H1 (cell line): ENCODE measurements around the gene CCDC175. TPM values are rescaled to one million over a fixed set of nuclear protein-coding genes. Genes with fewer than 3 reads are reported as not detected.

Source experiments
- CTCF ChIA-PET: fragments of 300-600 bp; sonication (Branson Sonifier 250); formaldehyde crosslinking; loops from one replicate; lab custom pipeline; 2021; ENCODE audit not compliant: partially characterized antibody; lab: Charles Lee
- POLR2A ChIA-PET: fragments of 300-600 bp; sonication (Branson Sonifier 250); formaldehyde crosslinking; loops from one replicate; lab custom pipeline; 2021; ENCODE audit warnings: inconsistent platforms; ENCODE audit not compliant: partially characterized antibody; lab: Charles Lee
- DNase-seq, 2 experiments: peaks; one replicate each; pipeline versions ENCODE4 v3.0.0 to v3.0.0-alpha.2; 2010 to 2022; ENCODE audit warnings: low spot score in 2 of 2, low read depth in 1 of 2, mixed read lengths in 1 of 2
- FAIRE-seq: peaks from 2 replicates; lab custom pipeline; 2011; peaks lifted over from hg19 to GRCh38; lab: Jason Lieb, UNC
- H2AFZ ChIP-seq: 2 replicates; pipeline ENCODE4 v1.8.1; 2012; ENCODE audit warnings: low read length, inconsistent platforms
- H2AK5ac ChIP-seq: 2 replicates; pipeline ENCODE4 v1.6.1; 2013; ENCODE audit warnings: low read depth, low read length
- H2BK120ac ChIP-seq: replicated peaks from 2 replicates; pipeline ENCODE3; 2013; ENCODE audit warnings: low read depth, low read length, inconsistent platforms
- H2BK12ac ChIP-seq: 2 replicates; pipeline ENCODE4 v1.6.1; 2013; ENCODE audit warnings: low read depth, low read length
- H2BK15ac ChIP-seq: 2 replicates; pipeline ENCODE4 v1.6.1; 2013; ENCODE audit warnings: low read length
- H2BK20ac ChIP-seq: 2 replicates; pipeline ENCODE4 v1.6.1; 2013; ENCODE audit warnings: low read length
- H2BK5ac ChIP-seq: 2 replicates; pipeline ENCODE4 v1.6.1; 2013; ENCODE audit warnings: low read depth, low read length
- H3K14ac ChIP-seq: 2 replicates; pipeline ENCODE4 v1.6.1; 2013; ENCODE audit warnings: inconsistent platforms; ENCODE audit not compliant: insufficient read length
- H3K18ac ChIP-seq: 2 replicates; pipeline ENCODE4 v1.6.1; 2013; ENCODE audit warnings: low read length; ENCODE audit errors: extremely low read depth
- H3K23ac ChIP-seq: 2 replicates; pipeline ENCODE4 v1.6.1; 2013; ENCODE audit warnings: inconsistent platforms; ENCODE audit not compliant: insufficient read length
- H3K23me2 ChIP-seq: 2 replicates; pipeline ENCODE4 v1.6.1; 2013; ENCODE audit warnings: low read depth, low read length
- H3K27ac ChIP-seq: 2 replicates; pipeline ENCODE4 v1.6.1; 2011; ENCODE audit warnings: low read depth, low read length, inconsistent platforms
- H3K27me3 ChIP-seq, 4 experiments: replicated peaks in 1 of 4; 1 replicate in 1 of 4; 2 replicates in 3 of 4; pipeline versions ENCODE4 v1.6.1 to v1.8.1; 2011 to 2013; ENCODE audit warnings: low read length in 3 of 4, mild to moderate bottlenecking in 3 of 4, inconsistent platforms in 2 of 4, mixed read lengths in 2 of 4, moderate library complexity in 1 of 4; ENCODE audit not compliant: control insufficient read depth in 3 of 4, insufficient read depth in 3 of 4; ENCODE audit errors: extremely low read depth in 1 of 4
- H3K36me3 ChIP-seq, 4 experiments: 2 replicates each; pipeline versions ENCODE4 v1.6.1 to v1.8.1; 2011 to 2013; ENCODE audit warnings: mild to moderate bottlenecking in 4 of 4, low read length in 3 of 4, moderate library complexity in 2 of 4, control low read depth in 1 of 4, inconsistent platforms in 1 of 4; ENCODE audit not compliant: insufficient read depth in 4 of 4, control insufficient read depth in 2 of 4
- H3K4ac ChIP-seq: replicated peaks from 2 replicates; pipeline ENCODE3; 2013; ENCODE audit warnings: low read length, low read depth, mixed read lengths, inconsistent platforms; ENCODE audit not compliant: insufficient read length
- H3K4me1 ChIP-seq, 4 experiments: replicated peaks in 1 of 4; 1 replicate in 1 of 4; 2 replicates in 3 of 4; pipeline versions ENCODE4 v1.6.1 to v1.8.1; 2011 to 2013; ENCODE audit warnings: low read length in 3 of 4, inconsistent platforms in 2 of 4, mixed read lengths in 1 of 4; ENCODE audit not compliant: insufficient read depth in 4 of 4, control insufficient read depth in 3 of 4
- H3K4me2 ChIP-seq, 2 experiments: 2 replicates each; pipeline versions ENCODE4 v1.6.1 to v1.8.1; 2011 to 2013; ENCODE audit warnings: low read depth in 2 of 2, low read length in 2 of 2, control low read depth in 1 of 2, inconsistent platforms in 1 of 2, mild to moderate bottlenecking in 1 of 2; ENCODE audit not compliant: insufficient read depth in 1 of 2
- H3K4me3 ChIP-seq, 4 experiments: fragments of 200-600, 300-600 bp in 1 of 4; sonication (generic), shearing (Covaris generic), sonication (Bioruptor Twin) in 1 of 4; 2 replicates each; pipeline versions ENCODE4 v1.5.1 to v1.8.1; 2011 to 2016; ENCODE audit warnings: low read length in 4 of 4, low read depth in 3 of 4, control low read depth in 2 of 4, inconsistent platforms in 2 of 4, mild to moderate bottlenecking in 2 of 4, mixed read lengths in 1 of 4, moderate library complexity in 1 of 4; ENCODE audit not compliant: insufficient read depth in 2 of 4; ENCODE audit errors: extremely low read depth in 1 of 4
- H3K56ac ChIP-seq: replicated peaks from 2 replicates; pipeline ENCODE3; 2013; ENCODE audit warnings: low read depth, mild to moderate bottlenecking, mixed read lengths, low read length, inconsistent platforms; ENCODE audit not compliant: insufficient read length
- H3K79me1 ChIP-seq: 2 replicates; pipeline ENCODE4 v1.6.1; 2013; ENCODE audit warnings: low read depth, low read length, control low read depth
- H3K79me2 ChIP-seq, 2 experiments: 2 replicates each; pipeline versions ENCODE4 v1.6.1 to v1.8.1; 2012 to 2013; ENCODE audit warnings: low read length in 2 of 2, mild to moderate bottlenecking in 2 of 2, inconsistent platforms in 1 of 2; ENCODE audit not compliant: insufficient read depth in 2 of 2, control insufficient read depth in 1 of 2
- H3K9ac ChIP-seq, 4 experiments: replicated peaks in 1 of 4; 1 replicate in 1 of 4; 2 replicates in 3 of 4; pipeline versions ENCODE4 v1.6.1 to v1.8.1; 2011 to 2013; ENCODE audit warnings: low read depth in 3 of 4, low read length in 3 of 4, control low read depth in 2 of 4, mild to moderate bottlenecking in 2 of 4, moderate library complexity in 2 of 4, inconsistent platforms in 1 of 4; ENCODE audit errors: extremely low read depth in 1 of 4
- H3K9me3 ChIP-seq, 2 experiments: 2 replicates each; pipeline versions ENCODE4 v1.6.1 to v1.8.1; 2012 to 2013; ENCODE audit warnings: mild to moderate bottlenecking in 2 of 2, moderate library complexity in 2 of 2, control low read depth in 1 of 2, inconsistent platforms in 1 of 2, low read depth in 1 of 2, low read length in 1 of 2, mixed read lengths in 1 of 2; ENCODE audit not compliant: insufficient read depth in 2 of 2
- H4K20me1 ChIP-seq, 2 experiments: replicated peaks in 1 of 2; 2 replicates each; pipeline versions ENCODE3 to v1.8.1; 2011 to 2013; ENCODE audit warnings: inconsistent platforms in 2 of 2, low read length in 2 of 2, mild to moderate bottlenecking in 1 of 2; ENCODE audit not compliant: insufficient read depth in 2 of 2, control insufficient read depth in 1 of 2
- H4K5ac ChIP-seq: 2 replicates; pipeline ENCODE4 v1.6.1; 2013; ENCODE audit warnings: low read length, low read depth, mixed read lengths, inconsistent platforms; ENCODE audit not compliant: insufficient read length
- H4K8ac ChIP-seq: 2 replicates; pipeline ENCODE4 v1.8.0; 2013; ENCODE audit warnings: mild to moderate bottlenecking, moderate library complexity, low read length, inconsistent platforms; ENCODE audit not compliant: insufficient read depth; ENCODE audit errors: extremely low read depth
- H4K91ac ChIP-seq: replicated peaks from 2 replicates; pipeline ENCODE3; 2013; ENCODE audit warnings: low read length, mixed read lengths, inconsistent platforms; ENCODE audit not compliant: insufficient read length
- CHD1 ChIP-seq: IDR thresholded peaks from 2 replicates; pipeline ENCODE4 v1.6.1; 2012; ENCODE audit warnings: low read depth, low read length, improper control_type of control experiment
- EGR1 ChIP-seq: IDR thresholded peaks from 2 replicates; pipeline ENCODE4 v1.6.1; 2011; ENCODE audit warnings: low read depth, low read length, borderline replicate concordance
- HDAC6 ChIP-seq: IDR thresholded peaks from one replicate; pipeline ENCODE4 v1.7.1; 2012; ENCODE audit warnings: low read depth, mild to moderate bottlenecking, inconsistent platforms, low read length, moderate library complexity
- POLR2AphosphoS5 ChIP-seq: IDR thresholded peaks from 2 replicates; pipeline ENCODE4 v1.6.1; 2011; ENCODE audit warnings: low read depth, low read length
- RFX5 ChIP-seq: IDR thresholded peaks from 2 replicates; pipeline ENCODE4 v1.6.1; 2011; ENCODE audit warnings: low read depth, low read length, improper control_type of control experiment, borderline replicate concordance
- TAF1 ChIP-seq: IDR thresholded peaks from 2 replicates; pipeline ENCODE4 v1.6.1; 2011; ENCODE audit warnings: mild to moderate bottlenecking, low read depth, low read length
- TEAD4 ChIP-seq: IDR thresholded peaks from 2 replicates; pipeline ENCODE4 v1.6.1; 2012; ENCODE audit warnings: low read depth, low read length, inconsistent platforms, mixed read lengths
- WGBS, 2 experiments: shearing (Covaris generic) in 1 of 2; methylation state at CpG; one replicate each; pipeline versions ENCODE4 v1.1.6 to v1.1.7; 2013 to 2015; ENCODE audit warnings: low lambda C conversion rate in 2 of 2, mixed read lengths in 2 of 2, inconsistent platforms in 1 of 2, low coverage in 1 of 2, missing lambda C conversion rate in 1 of 2; ENCODE audit not compliant: insufficient replicate concordance in 2 of 2, insufficient coverage in 1 of 2, insufficient read length in 1 of 2; ENCODE audit errors: extremely low coverage in 1 of 2, missing lambda C conversion rate in 1 of 2; 5-methylcytosine and 5-hydroxymethylcytosine counted together
- polyA plus RNA-seq, 7 experiments: library from polyadenylated mRNA; depleted of rRNA in 3 of 7; stranded (reverse) in 5 of 7; unstranded in 2 of 7; fragments of >200 nt in 5 of 7; fragments of 200-250 nt in 2 of 7; gene quantifications; 1 replicate in 5 of 7; 2 replicates in 1 of 7; 4 replicates in 1 of 7; pipeline versions ENCODE4 v1.2.1 to v1.2.3, GENCODE V29; 2011 to 2013; ENCODE audit warnings: missing spikeins in 2 of 7, mixed read lengths in 2 of 7
- total RNA-seq: library from RNA; stranded (reverse); fragmentation: NEBNext Ultra II Directional; extraction: Animal tissue kit (Norgen Biotek cat#: 25700); gene quantifications from 2 replicates; pipeline ENCODE4 v1.2.1, GENCODE V29; 2021
- TF ChIP-seq, protein P1 (sequence below): IDR thresholded peaks from 2 replicates; pipeline ENCODE4 v1.6.1; 2011; ENCODE audit warnings: low read depth, mild to moderate bottlenecking, low read length; ENCODE audit not compliant: insufficient read depth
- TF ChIP-seq, protein P2 (sequence below): IDR thresholded peaks from 2 replicates; pipeline ENCODE4 v1.6.1; 2012; ENCODE audit warnings: low read length, inconsistent platforms
- TF ChIP-seq, protein P3 (sequence below), 3 experiments: IDR thresholded peaks; 1 replicate in 2 of 3; 2 replicates in 1 of 3; pipeline versions ENCODE4 v1.5.1 to v1.6.1; 2011; ENCODE audit warnings: low read length in 3 of 3, mild to moderate bottlenecking in 3 of 3, inconsistent platforms in 2 of 3, low read depth in 1 of 3, moderate library complexity in 1 of 3; ENCODE audit not compliant: insufficient read depth in 1 of 3; ENCODE audit errors: control extremely low read depth in 1 of 3

The CCDC175 gene
- total and polyA plus RNA-seq, 2 of the 8 experiments (the other 6 are each of a cell fraction or from before 2014, with no cell fraction given), result 0.19 TPM; not detected in 1

DNA sequence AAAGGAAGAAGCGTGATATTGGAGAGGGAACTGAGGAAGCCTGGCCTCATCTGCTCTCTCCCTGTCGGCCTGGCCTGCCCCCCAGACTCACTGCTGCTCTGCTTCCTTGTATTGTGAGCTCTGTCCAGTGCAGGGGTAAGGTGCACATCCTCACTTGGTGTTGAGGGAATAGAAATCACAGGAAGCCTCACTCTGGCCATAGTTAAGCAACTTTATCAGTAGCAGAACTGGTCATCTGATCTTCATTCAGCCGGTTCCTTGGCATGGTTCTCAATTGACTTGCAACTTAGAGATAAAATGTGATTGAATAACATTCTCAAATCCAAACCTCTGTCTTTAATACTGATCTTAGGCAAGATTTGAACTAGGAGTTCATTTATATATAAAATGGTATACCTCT lies 11.5 kb upstream of the CCDC175 start:
- Histone ChIP-seq H4K91ac (no peak overlapping the region), H3K9ac (no peak overlapping the region), H3K36me3 (no peaks in the 10 kb centered on the region), H2AK5ac (no peak overlapping the region), H3K4me2 (no peak overlapping the region), H3K4ac (no peak overlapping the region), H3K27me3 (no peaks in the 10 kb centered on the region), H2BK20ac (no peak overlapping the region), H2AFZ (no peak overlapping the region; the same call in 1 of the 2 replicates), H3K4me3 (no peak overlapping the region), H3K79me2 (no peaks in the 10 kb centered on the region), H3K14ac (no peak overlapping the region), H2BK5ac (no peak overlapping the region), H2BK12ac (no peak overlapping the region), H3K27ac (no peak overlapping the region), H4K5ac (no peak overlapping the region), H4K20me1 (no peaks in the 10 kb centered on the region), H3K79me1 (no peaks in the 10 kb centered on the region), H3K18ac (no peak overlapping the region), H4K8ac (no peak overlapping the region), H2BK15ac (no peak overlapping the region), H3K56ac (no peak overlapping the region), H3K9me3 (no peaks in the 10 kb centered on the region), H3K4me1 (no peaks in the 10 kb centered on the region; a peak in 1 of 7 replicates), H3K23ac (no peak overlapping the region), H2BK120ac (no peak overlapping the region), H3K23me2 (no peaks in the 10 kb centered on the region)
- WGBS, 2 experiments, result 86% methylated on average over 3 of the region's 3 CpGs; no CpG with 5 or more reads in 1 of the 2 experiments
- POLR2A ChIA-PET, result no interaction called here
- FAIRE-seq, result no peak
- DNase-seq, result no peak
- CTCF ChIA-PET, result interaction anchor here (1.4 kb wide), 1 partner anchor 77 kb away, joined by 3 read pairs; no protein-coding TSS in a partner anchor
- TF ChIP-seq POLR2AphosphoS5, result no peak
- TF ChIP-seq HDAC6, result no peak
- no peak for TF ChIP-seq TAF1
- TF ChIP-seq, protein P1, sequence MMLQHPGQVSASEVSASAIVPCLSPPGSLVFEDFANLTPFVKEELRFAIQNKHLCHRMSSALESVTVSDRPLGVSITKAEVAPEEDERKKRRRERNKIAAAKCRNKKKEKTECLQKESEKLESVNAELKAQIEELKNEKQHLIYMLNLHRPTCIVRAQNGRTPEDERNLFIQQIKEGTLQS, result no peak
- no peak for TF ChIP-seq CHD1
- no peak for TF ChIP-seq TEAD4
- TF ChIP-seq, protein P2, sequence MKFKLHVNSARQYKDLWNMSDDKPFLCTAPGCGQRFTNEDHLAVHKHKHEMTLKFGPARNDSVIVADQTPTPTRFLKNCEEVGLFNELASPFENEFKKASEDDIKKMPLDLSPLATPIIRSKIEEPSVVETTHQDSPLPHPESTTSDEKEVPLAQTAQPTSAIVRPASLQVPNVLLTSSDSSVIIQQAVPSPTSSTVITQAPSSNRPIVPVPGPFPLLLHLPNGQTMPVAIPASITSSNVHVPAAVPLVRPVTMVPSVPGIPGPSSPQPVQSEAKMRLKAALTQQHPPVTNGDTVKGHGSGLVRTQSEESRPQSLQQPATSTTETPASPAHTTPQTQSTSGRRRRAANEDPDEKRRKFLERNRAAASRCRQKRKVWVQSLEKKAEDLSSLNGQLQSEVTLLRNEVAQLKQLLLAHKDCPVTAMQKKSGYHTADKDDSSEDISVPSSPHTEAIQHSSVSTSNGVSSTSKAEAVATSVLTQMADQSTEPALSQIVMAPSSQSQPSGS, result no peak
- TF ChIP-seq, protein P3, sequence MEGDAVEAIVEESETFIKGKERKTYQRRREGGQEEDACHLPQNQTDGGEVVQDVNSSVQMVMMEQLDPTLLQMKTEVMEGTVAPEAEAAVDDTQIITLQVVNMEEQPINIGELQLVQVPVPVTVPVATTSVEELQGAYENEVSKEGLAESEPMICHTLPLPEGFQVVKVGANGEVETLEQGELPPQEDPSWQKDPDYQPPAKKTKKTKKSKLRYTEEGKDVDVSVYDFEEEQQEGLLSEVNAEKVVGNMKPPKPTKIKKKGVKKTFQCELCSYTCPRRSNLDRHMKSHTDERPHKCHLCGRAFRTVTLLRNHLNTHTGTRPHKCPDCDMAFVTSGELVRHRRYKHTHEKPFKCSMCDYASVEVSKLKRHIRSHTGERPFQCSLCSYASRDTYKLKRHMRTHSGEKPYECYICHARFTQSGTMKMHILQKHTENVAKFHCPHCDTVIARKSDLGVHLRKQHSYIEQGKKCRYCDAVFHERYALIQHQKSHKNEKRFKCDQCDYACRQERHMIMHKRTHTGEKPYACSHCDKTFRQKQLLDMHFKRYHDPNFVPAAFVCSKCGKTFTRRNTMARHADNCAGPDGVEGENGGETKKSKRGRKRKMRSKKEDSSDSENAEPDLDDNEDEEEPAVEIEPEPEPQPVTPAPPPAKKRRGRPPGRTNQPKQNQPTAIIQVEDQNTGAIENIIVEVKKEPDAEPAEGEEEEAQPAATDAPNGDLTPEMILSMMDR (IDR thresholded peaks at IDR 0.05; ENCODE audit: control extremely low read depth in 1 of 3, insufficient read depth in 1 of 3, low read depth in 1 of 3, low read length in 3 of 3), result no peak
- no peak for TF ChIP-seq EGR1
- no peak for TF ChIP-seq RFX5
